Measurements from ENCODE around the gene NRDC. TPM values are rescaled to one million over a fixed set of nuclear protein-coding genes. Genes with fewer than 3 reads are reported as not detected.

Gene NRDC
- total RNA-seq, 2 donors from 2014 or later: 56.8 to 57.7 TPM

DNA sequence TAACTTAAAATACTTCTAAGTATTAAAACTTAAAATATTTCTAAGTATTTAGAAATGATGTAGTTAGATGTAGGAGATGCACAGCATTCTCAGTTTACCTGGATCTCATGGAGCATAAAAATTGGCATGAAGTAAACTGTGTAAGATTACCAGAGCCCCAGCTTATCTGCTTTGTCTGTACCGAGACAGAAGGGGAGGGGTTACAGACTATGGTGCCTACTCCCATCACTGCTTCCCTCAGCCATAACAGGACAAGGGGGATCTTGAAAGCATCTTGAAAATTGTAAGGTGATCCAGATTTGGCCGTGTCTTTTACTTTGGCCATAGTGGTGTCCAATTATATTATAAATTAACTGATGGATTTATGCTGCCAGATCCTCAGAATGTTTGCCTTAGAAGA lies 18.8 kb downstream of the NRDC start:
- 63 to 73% methylated on average over 2 of the region's 2 CpGs for WGBS, 2 donors
- no peaks in the 10 kb centered on the region for H3K4me1 ChIP-seq
- H3K4me3 ChIP-seq: no peak overlapping the region
- H3K27ac ChIP-seq: no peak overlapping the region
- no peak for DNase-seq
- intact Hi-C loops (cut with DNase I): no loop called here
- TF ChIP-seq POLR2A (IDR thresholded peaks at IDR 0.05): no peak
- TF ChIP-seq, protein P1, sequence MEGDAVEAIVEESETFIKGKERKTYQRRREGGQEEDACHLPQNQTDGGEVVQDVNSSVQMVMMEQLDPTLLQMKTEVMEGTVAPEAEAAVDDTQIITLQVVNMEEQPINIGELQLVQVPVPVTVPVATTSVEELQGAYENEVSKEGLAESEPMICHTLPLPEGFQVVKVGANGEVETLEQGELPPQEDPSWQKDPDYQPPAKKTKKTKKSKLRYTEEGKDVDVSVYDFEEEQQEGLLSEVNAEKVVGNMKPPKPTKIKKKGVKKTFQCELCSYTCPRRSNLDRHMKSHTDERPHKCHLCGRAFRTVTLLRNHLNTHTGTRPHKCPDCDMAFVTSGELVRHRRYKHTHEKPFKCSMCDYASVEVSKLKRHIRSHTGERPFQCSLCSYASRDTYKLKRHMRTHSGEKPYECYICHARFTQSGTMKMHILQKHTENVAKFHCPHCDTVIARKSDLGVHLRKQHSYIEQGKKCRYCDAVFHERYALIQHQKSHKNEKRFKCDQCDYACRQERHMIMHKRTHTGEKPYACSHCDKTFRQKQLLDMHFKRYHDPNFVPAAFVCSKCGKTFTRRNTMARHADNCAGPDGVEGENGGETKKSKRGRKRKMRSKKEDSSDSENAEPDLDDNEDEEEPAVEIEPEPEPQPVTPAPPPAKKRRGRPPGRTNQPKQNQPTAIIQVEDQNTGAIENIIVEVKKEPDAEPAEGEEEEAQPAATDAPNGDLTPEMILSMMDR (IDR thresholded peaks at IDR 0.05): no peak
- H3K9me3 ChIP-seq: no peaks in the 10 kb centered on the region
- no peaks in the 10 kb centered on the region for H3K27me3 ChIP-seq
- no peak for ATAC-seq
- no peaks in the 10 kb centered on the region for H3K36me3 ChIP-seq (replicated peaks in 1 of 2; ENCODE audit: insufficient read depth in 1 of 2, low read depth in 2 of 2)

DNA sequence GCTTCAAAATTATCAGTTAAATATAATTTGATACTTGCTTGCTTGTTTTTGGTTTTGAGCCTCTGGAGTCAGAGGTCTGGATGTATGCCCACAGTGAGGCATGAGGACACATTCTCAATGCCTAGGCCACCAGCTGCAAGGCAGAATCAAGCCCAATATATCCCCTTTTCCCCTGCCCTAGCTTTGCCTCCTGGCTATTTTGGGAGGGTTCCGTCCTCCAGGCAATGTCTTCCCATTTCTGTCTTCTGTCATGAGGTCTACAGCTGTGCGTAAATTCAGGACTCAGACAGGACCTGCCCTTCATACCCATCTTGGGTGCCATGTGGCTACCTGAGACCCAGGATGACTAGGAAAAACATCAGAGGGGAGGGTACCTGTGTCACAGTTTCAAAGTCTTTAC lies 19.2 kb downstream of the NRDC start:
- H3K4me3 ChIP-seq: no peak overlapping the region
- intact Hi-C loops (cut with DNase I): no loop called here
- no peak overlapping the region for H3K27ac ChIP-seq
- ATAC-seq (no peak), DNase-seq (no peak)
- no peaks in the 10 kb centered on the region for H3K4me1 ChIP-seq
- no peaks in the 10 kb centered on the region for H3K9me3 ChIP-seq
- no peak for TF ChIP-seq POLR2A (IDR thresholded peaks at IDR 0.05)
- TF ChIP-seq, protein P1 (IDR thresholded peaks at IDR 0.05): no peak
- no peaks in the 10 kb centered on the region for H3K36me3 ChIP-seq (replicated peaks in 1 of 2; ENCODE audit: insufficient read depth in 1 of 2, low read depth in 2 of 2)
- WGBS, 2 donors: 92 to 100% methylated on average over 2 of the region's 2 CpGs
- H3K27me3 ChIP-seq: no peaks in the 10 kb centered on the region

DNA sequence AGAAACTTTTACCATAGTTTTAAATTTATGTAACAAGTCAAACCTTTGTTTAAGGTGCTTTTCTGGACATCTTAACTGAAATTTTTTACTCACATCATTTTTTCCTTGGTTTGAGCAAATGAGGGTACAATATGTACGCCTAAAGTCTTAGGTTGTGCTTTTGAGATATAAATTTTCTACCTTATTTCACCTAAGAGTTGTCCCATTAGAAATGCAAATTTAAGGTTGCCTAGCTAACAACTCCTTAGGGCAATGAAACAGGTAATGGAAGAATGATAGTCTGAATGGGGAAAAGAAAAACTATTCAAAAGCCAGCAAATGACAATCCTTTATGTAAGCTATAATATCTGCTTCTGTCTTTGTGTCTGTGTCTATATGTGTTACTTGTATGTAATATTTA lies 19.6 kb downstream of the NRDC start:
- no peaks in the 10 kb centered on the region for H3K27me3 ChIP-seq
- H3K4me1 ChIP-seq: no peaks in the 10 kb centered on the region
- no peaks in the 10 kb centered on the region for H3K36me3 ChIP-seq (replicated peaks in 1 of 2; ENCODE audit: insufficient read depth in 1 of 2, low read depth in 2 of 2)
- DNase-seq (no peak), ATAC-seq (no peak)
- no peak overlapping the region for H3K27ac ChIP-seq
- 61 to 72% methylated on average over 1 of the region's 1 CpG for WGBS, 2 donors
- intact Hi-C loops (cut with DNase I): no loop called here
- no peaks in the 10 kb centered on the region for H3K9me3 ChIP-seq
- no peak overlapping the region for H3K4me3 ChIP-seq
- TF ChIP-seq, protein P1 (IDR thresholded peaks at IDR 0.05): no peak
- no peak for TF ChIP-seq POLR2A (IDR thresholded peaks at IDR 0.05)

DNA sequence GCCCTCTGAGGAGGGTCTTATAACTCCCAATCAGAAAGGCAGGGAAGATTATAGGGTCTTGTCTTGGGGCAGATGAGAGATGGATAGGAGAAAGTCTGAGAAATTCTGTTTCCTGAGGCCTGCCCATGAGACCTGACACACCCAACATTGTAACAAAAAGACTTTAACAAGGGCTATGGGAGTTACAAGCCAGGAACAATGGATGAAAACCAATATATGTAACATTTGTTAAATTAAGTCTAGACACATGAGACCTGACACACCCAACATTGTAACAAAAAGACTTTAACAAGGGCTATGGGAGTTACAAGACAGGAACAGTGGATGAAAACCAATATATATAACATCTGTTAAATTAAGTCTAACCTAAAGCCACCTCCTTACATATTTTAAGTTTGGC lies 21.8 kb downstream of the NRDC start:
- H3K4me3 ChIP-seq: no peak overlapping the region
- no peaks in the 10 kb centered on the region for H3K4me1 ChIP-seq
- ATAC-seq: no peak
- H3K27ac ChIP-seq: no peak overlapping the region
- H3K36me3 ChIP-seq (replicated peaks in 1 of 2; ENCODE audit: insufficient read depth in 1 of 2, low read depth in 2 of 2): no peaks in the 10 kb centered on the region
- TF ChIP-seq, protein P1 (IDR thresholded peaks at IDR 0.05): no peak
- TF ChIP-seq POLR2A (IDR thresholded peaks at IDR 0.05): no peak
- no peaks in the 10 kb centered on the region for H3K27me3 ChIP-seq
- intact Hi-C loops (cut with DNase I): no loop called here
- no peak for DNase-seq
- no peaks in the 10 kb centered on the region for H3K9me3 ChIP-seq

DNA sequence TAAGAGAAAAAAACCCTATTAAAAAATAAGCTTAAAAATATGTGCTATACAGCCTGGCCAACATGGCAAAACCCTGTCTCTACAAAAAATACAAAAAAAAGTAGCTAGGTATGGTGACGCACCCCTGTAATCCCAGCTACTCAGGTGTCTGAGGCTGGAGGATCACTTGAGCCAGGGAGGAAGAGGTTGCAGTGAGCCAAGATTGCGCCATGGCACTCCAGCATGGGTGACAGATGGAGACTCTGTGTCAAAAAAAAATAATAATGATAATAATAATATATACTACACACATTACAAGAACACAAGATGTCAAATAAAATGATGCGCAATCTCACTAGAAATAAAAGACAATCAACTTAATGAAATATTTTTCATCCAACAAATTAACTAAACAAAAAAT lies 22.9 kb downstream of the NRDC start:
- ATAC-seq: no peak
- Histone ChIP-seq H3K27ac (no peak overlapping the region), H3K9me3 (no peaks in the 10 kb centered on the region), H3K27me3 (no peaks in the 10 kb centered on the region), H3K4me1 (peaks cover 7% of the 10 kb centered on the region), H3K4me3 (no peak overlapping the region), H3K36me3 (replicated peaks in 1 of 2; ENCODE audit: insufficient read depth in 1 of 2, low read depth in 2 of 2) (no peaks in the 10 kb centered on the region)
- no peak for DNase-seq
- TF ChIP-seq, protein P1 (IDR thresholded peaks at IDR 0.05): no peak
- TF ChIP-seq POLR2A (IDR thresholded peaks at IDR 0.05): no peak
- intact Hi-C loops (cut with DNase I): no loop called here
- 97% methylated on average over 3 of the region's 3 CpGs for WGBS, 2 donors
